HG03159 (cell line): ENCODE results near the gene POLA1.

ENCODE experiments used
- ATAC-seq: cut with Tn5 transposase; IDR thresholded peaks from one replicate; pipeline ENCODE4 v1.9.1; 2021; ENCODE audit warnings: mild to moderate bottlenecking, moderate library complexity; ENCODE audit not compliant: unreplicated experiment

The POLA1 gene

DNA sequence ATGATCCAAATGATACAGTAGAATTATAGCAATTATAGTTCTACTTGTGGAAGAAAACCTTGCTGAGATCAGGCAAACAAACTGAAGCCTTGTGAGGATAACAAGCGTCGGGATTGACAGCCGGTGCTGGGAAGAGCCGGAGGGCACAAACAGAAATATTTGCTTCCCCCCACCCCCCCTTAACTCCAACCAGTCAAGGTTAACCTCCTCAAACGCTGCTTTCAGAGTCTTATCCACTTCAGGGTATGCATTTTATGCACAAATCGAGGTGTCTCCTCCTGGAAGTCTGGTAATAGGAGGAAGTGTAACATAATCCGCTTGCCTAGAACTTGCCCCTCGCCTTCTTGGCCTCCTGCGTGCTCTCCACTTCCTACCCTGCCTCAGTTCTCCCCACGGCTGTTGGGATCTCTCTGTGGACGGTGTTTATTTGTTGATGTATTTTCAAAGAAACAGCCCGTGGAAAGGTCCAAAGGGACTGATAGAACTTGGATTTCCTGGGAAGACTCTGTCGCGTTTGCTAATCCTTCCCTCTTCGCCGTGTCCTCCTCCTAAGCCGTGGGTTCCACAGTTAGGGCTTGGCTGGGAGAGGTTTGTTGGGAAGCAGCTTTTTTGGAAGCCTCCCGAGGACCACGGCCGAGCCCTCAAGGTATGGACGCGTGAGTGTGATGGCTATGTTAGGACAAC lies 326.1 kb downstream of the POLA1 start:
- no peak for ATAC-seq

GRCh38 chrX:25020391-25020904 lies 326.7 kb downstream of the POLA1 start:
- ATAC-seq, result no peak

DNA sequence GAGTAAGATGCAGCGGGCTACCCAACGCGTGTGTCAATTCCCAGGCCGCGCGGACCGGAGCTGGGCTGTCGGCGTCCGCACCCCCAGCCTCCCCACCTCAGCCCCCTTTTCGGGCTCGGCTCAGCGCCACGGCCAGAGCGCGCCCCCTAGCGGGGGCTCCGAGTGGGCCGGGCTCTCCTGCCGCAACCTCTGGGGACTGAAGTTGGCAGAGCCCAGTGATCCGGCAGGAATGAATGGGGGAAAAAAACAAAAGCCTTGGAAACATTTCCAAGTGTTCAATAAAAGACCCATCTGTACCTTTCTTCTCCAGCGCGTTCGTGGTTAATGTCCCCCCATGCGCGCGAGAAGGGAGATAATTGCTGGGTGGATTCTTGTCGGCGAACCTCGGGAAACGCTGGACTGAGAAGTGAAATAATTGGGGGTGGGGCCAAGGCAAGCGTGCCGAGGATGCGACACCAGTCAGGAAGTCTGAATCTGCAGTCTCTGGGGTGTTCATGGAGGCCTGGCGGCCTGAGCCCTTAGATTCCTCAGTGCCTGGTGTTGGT lies 327.3 kb downstream of the POLA1 start:
- ATAC-seq, result peak; percentile 59

DNA sequence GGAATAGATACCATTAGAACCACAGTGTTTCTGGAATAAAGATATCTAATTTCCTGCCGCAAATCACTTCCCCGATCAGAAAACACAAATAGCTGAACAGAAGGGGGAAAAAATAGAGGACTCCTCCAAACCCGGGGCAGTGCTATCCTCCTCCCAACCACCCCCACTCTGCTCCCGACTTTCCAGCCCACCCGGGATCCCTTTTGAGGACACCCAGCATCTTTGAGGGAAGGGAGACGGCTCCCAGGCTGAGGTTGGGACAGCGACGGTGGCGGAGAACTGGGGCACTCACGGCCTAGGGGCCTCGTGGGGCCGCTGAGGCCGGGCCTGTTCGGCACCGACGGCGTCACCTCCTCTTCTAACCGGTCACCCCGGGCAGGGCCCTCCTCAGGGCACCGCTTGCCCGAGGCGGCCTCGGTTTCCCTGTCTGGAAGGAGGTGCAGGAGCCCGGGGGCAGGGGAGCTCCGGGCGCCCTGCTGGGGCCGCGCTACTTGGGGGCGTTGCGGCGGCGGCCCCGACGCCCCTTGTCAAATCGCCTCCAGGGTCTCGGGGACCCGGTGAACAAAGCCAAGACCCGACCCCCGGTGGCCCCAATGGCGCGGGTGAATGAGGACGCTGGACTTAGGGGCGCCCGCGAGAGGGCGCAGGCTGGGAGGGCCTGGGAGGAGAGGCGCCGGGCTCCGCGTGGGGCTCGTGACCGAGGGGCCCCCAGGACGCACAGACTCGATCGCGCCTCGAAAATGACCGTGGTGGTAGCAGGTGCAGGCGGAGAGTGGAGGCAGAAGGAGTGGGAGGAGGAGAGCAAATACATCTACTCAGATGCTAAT lies 329.0 kb downstream of the POLA1 start:
- ATAC-seq, result no peak

GRCh38 chrX:25023908-25024307 lies 330.2 kb downstream of the POLA1 start:
- no peak for ATAC-seq

DNA sequence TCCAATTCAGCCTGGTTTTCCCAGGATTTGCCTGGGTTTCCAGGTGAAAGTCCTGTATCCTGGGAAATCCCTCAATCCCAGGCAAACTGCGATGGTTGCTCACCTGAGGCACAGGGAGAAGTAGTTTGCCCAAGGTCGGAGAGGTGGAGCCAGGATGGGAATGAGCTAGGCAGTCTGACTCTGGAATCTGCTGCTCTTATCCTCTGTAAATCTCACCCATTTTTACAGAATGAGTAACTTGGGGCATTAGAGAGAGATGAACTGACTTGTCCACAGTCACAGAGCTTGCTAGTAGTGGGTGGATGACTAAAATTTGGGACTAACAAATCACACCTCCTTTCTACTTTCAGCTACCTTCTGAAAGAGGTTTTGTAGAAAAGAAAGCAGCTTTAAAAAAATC lies 331.9 kb downstream of the POLA1 start:
- no peak for ATAC-seq

GRCh38 chrX:25026576-25026975 lies 332.9 kb downstream of the POLA1 start:
- ATAC-seq, result no peak

GRCh38 chrX:25028726-25029125 lies 335.0 kb downstream of the POLA1 start:
- ATAC-seq, result no peak

- no peak for ATAC-seq
These were observed 335.6 kb downstream of the POLA1 start for GRCh38 chrX:25029288-25029825.

DNA sequence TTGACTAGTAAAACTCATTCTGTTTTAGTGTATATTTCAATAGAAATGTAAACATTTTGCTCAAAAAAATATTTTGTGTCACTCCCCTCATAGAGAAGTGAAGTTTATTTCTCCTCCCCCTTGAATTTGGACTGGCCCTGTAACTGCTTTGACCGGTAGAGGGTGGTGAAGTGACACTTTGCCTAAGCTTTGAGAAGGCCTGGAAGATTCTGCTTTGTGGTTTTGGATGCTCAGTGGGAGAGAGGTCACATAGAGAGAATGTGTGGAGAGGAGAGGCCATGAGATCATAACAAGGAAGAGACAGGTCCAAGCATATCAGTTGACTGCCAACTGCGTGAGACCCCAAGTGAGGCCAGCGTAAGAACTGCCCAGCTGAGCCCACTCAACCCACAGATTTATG lies 341.2 kb downstream of the POLA1 start:
- ATAC-seq, result no peak

- no peak for ATAC-seq
These were observed 345.3 kb downstream of the POLA1 start for GRCh38 chrX:25039036-25039435.

GRCh38 chrX:25043192-25043591 lies 349.5 kb downstream of the POLA1 start:
- no peak for ATAC-seq
